ENCODE measurements around the gene TAF7.
A peak's percentile ranks its signal among the peaks of the same experiment; 100 is the strongest.
"Not testable (repeated sequence)": the region's sequence is repeated elsewhere in the genome, so short reads cannot be mapped to it uniquely, and the experiment has no call there.

The TAF7 gene

GRCh38 chr5:141326088-141326854 lies 5.7 kb upstream of the TAF7 start:
- H3K4me1 Mint-ChIP-seq, result peaks cover 8% of the 10 kb centered on the region
- H3K27me3 Mint-ChIP-seq, result peaks cover 36% of the 10 kb centered on the region
- peak overlapping the region; percentile 87 for H3K4me3 Mint-ChIP-seq
- H3K27ac Mint-ChIP-seq (ENCODE audit: low read depth), result peak overlapping the region; percentile 91
- DNase-seq (ENCODE audit: low spot score in 2 of 2), result peak; percentile 28 to 49
- H3K36me3 Mint-ChIP-seq (ENCODE audit: insufficient read depth), result peaks cover 5% of the 10 kb centered on the region
- no peaks in the 10 kb centered on the region for H3K9me3 Mint-ChIP-seq
- peak; percentile 89 for ATAC-seq (replicated peaks; ENCODE audit: extremely low read depth, poor library complexity, severe bottlenecking)

DNA sequence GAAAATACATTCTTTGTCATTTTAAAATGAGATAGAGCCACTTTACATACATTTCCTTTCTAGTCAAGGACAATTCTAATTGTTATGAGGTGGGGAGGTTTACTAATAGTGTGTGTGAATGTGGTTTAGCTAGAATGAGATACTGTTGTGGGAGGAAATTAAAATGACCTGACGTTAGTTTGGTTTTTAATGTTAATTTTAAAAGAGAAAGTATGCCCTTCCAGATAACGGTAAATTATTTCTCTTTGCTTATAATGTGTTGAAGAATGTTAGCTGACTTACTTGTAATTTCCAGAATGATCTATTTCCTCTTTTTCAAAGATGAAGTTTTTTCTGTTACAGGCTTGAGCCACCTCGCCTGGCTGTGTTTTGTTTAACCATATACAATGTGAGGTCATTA lies 1.7 kb upstream of the TAF7 start:
- peaks cover 14% of the 10 kb centered on the region for H3K27me3 Mint-ChIP-seq
- peaks cover 31% of the 10 kb centered on the region for H3K36me3 Mint-ChIP-seq (ENCODE audit: insufficient read depth)
- H3K4me3 Mint-ChIP-seq, result peak overlapping the region; percentile 97
- peaks cover 23% of the 10 kb centered on the region for H3K9me3 Mint-ChIP-seq
- H3K27ac Mint-ChIP-seq (ENCODE audit: low read depth), result no peak overlapping the region
- peaks cover 37% of the 10 kb centered on the region for H3K4me1 Mint-ChIP-seq
- ATAC-seq (replicated peaks; ENCODE audit: extremely low read depth, poor library complexity, severe bottlenecking) (no peak), DNase-seq (ENCODE audit: low spot score in 2 of 2) (no peak)

GRCh38 chr5:141319699-141320098 lies 885 bp downstream of the TAF7 start:
- Mint-ChIP-seq H3K4me1 (peaks cover 34% of the 10 kb centered on the region), H3K4me3 (peak overlapping the region; percentile 97), H3K36me3 (ENCODE audit: insufficient read depth) (peaks cover 33% of the 10 kb centered on the region), H3K9me3 (peaks cover 36% of the 10 kb centered on the region), H3K27me3 (no peaks in the 10 kb centered on the region), H3K27ac (ENCODE audit: low read depth) (peak overlapping the region; percentile 100)
- ATAC-seq (replicated peaks; ENCODE audit: extremely low read depth, poor library complexity, severe bottlenecking) (no peak), DNase-seq (ENCODE audit: low spot score in 2 of 2) (no peak)

GRCh38 chr5:141319202-141319601 lies 1.4 kb downstream of the TAF7 start:
- Mint-ChIP-seq H3K9me3 (peaks cover 41% of the 10 kb centered on the region), H3K36me3 (ENCODE audit: insufficient read depth) (peaks cover 33% of the 10 kb centered on the region), H3K4me1 (peaks cover 34% of the 10 kb centered on the region), H3K27me3 (no peaks in the 10 kb centered on the region), H3K27ac (ENCODE audit: low read depth) (peak overlapping the region; percentile 100), H3K4me3 (peak overlapping the region; percentile 97)
- DNase-seq (ENCODE audit: low spot score in 2 of 2) (no peak), ATAC-seq (replicated peaks; ENCODE audit: extremely low read depth, poor library complexity, severe bottlenecking) (no peak)

- peaks cover 45% of the 10 kb centered on the region for H3K9me3 Mint-ChIP-seq
These were observed 3.6 kb downstream of the TAF7 start for GRCh38 chr5:141316963-141317362.

DNA sequence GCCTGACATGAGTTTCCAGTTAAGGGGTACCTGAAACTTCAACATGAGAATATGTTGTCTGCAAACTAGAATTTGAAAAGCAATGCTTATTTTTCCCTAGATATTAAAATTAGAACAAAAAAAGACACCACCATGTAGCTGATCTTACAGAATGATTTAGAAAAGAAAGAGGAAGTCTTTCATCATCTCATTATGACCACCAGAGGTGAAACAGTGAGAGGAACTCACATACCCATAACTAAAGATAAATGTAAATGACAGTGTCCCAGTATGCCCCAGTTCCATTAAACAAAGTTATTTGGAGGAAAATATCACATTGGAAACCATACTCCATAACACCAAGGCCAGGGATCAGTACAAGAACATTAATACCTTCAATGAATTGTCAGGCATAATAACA lies 6.9 kb downstream of the TAF7 start:
- Mint-ChIP-seq H3K4me3 (no peak overlapping the region), H3K36me3 (ENCODE audit: insufficient read depth) (peaks cover 18% of the 10 kb centered on the region)

More at GRCh38 chr5:141316963-141317362, 3.6 kb downstream of the TAF7 start:
- not testable (repeated sequence) for H3K4me3 Mint-ChIP-seq; H3K27ac Mint-ChIP-seq (ENCODE audit: low read depth); H3K27me3 Mint-ChIP-seq; ATAC-seq (replicated peaks; ENCODE audit: extremely low read depth, poor library complexity, severe bottlenecking); DNase-seq (ENCODE audit: low spot score in 2 of 2)
- Mint-ChIP-seq H3K4me1 (peaks cover 34% of the 10 kb centered on the region), H3K36me3 (ENCODE audit: insufficient read depth) (peaks cover 35% of the 10 kb centered on the region)

GRCh38 chr5:141306630-141307029 lies 14.0 kb downstream of the TAF7 start:
- Mint-ChIP-seq H3K4me3 (no peak overlapping the region), H3K27ac (ENCODE audit: low read depth) (no peak overlapping the region), H3K9me3 (peaks cover 9% of the 10 kb centered on the region), H3K27me3 (no peaks in the 10 kb centered on the region), H3K36me3 (ENCODE audit: insufficient read depth) (peaks cover 3% of the 10 kb centered on the region), H3K4me1 (no peaks in the 10 kb centered on the region)
- ATAC-seq (replicated peaks; ENCODE audit: extremely low read depth, poor library complexity, severe bottlenecking) (no peak), DNase-seq (ENCODE audit: low spot score in 2 of 2) (no peak)

More for the DNA sequence above, 6.9 kb downstream of the TAF7 start:
- DNase-seq (ENCODE audit: low spot score in 2 of 2) (no peak), ATAC-seq (replicated peaks; ENCODE audit: extremely low read depth, poor library complexity, severe bottlenecking) (no peak)
- Mint-ChIP-seq H3K4me1 (peaks cover 11% of the 10 kb centered on the region), H3K27ac (ENCODE audit: low read depth) (no peak overlapping the region), H3K27me3 (no peaks in the 10 kb centered on the region), H3K9me3 (peaks cover 35% of the 10 kb centered on the region)

DNA sequence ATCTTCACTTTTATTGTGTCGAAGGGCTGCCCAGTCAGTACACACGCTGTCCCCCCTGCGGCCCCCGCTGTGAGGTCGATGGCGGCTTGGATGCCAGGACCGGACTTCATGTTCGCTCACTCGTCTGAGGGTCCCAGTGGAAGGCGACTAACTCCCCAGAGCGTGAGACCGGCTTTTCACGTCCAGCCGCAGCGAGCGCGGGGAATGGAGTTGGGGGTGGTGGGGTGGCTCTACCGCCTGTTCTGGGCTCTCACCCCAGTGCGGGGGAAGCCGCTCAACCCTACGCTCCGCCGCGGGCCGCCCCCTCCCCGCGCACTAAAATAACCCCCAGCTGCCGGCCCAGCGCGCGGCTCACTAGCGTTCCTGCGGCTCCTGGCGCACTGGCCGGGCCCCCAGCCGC lies 16.8 kb downstream of the TAF7 start, which contains the start of gene SLC25A2:
Gene SLC25A2, minus strand, starts transcription at position 294 of the 400 bp plus-strand sequence. Its CDS starts 184 bp downstream, at position 110.
- no peak for ATAC-seq (replicated peaks; ENCODE audit: extremely low read depth, poor library complexity, severe bottlenecking)
- Mint-ChIP-seq H3K9me3 (peaks cover 6% of the 10 kb centered on the region), H3K27me3 (no peaks in the 10 kb centered on the region), H3K4me1 (peaks cover 5% of the 10 kb centered on the region), H3K4me3 (no peak within 1 kb of the TSS), H3K36me3 (ENCODE audit: insufficient read depth) (no peaks in the 10 kb centered on the region), H3K27ac (ENCODE audit: low read depth) (no peak within 1 kb of the TSS)
- DNase-seq (ENCODE audit: low spot score in 2 of 2), result no peak

- H3K36me3 Mint-ChIP-seq (ENCODE audit: insufficient read depth), result peaks cover 2% of the 10 kb centered on the region
- H3K9me3 Mint-ChIP-seq, result peaks cover 29% of the 10 kb centered on the region
These were observed 22.2 kb downstream of the TAF7 start for GRCh38 chr5:141298376-141298775.

GRCh38 chr5:141272906-141273305 lies 47.7 kb downstream of the TAF7 start:
- H3K4me3 Mint-ChIP-seq, result no peak overlapping the region
- peaks cover 1% of the 10 kb centered on the region for H3K36me3 Mint-ChIP-seq (ENCODE audit: insufficient read depth)
- no peak for ATAC-seq (replicated peaks; ENCODE audit: extremely low read depth, poor library complexity, severe bottlenecking)

More at GRCh38 chr5:141298376-141298775, 22.2 kb downstream of the TAF7 start:
- Mint-ChIP-seq H3K4me1 (peaks cover 13% of the 10 kb centered on the region), H3K4me3 (no peak overlapping the region), H3K27me3 (no peaks in the 10 kb centered on the region), H3K27ac (ENCODE audit: low read depth) (no peak overlapping the region)
- no peak for ATAC-seq (replicated peaks; ENCODE audit: extremely low read depth, poor library complexity, severe bottlenecking)
- no peak for DNase-seq (ENCODE audit: low spot score in 2 of 2)

GRCh38 chr5:141269195-141269594 lies 51.4 kb downstream of the TAF7 start:
- Mint-ChIP-seq H3K4me1 (no peaks in the 10 kb centered on the region), H3K4me3 (no peak overlapping the region), H3K27me3 (no peaks in the 10 kb centered on the region), H3K27ac (ENCODE audit: low read depth) (no peak overlapping the region), H3K9me3 (peaks cover 44% of the 10 kb centered on the region), H3K36me3 (ENCODE audit: insufficient read depth) (peaks cover 1% of the 10 kb centered on the region)
- ATAC-seq (replicated peaks; ENCODE audit: extremely low read depth, poor library complexity, severe bottlenecking) (no peak), DNase-seq (ENCODE audit: low spot score in 2 of 2) (no peak)

More at GRCh38 chr5:141272906-141273305, 47.7 kb downstream of the TAF7 start:
- Mint-ChIP-seq H3K4me1 (no peaks in the 10 kb centered on the region), H3K9me3 (peaks cover 51% of the 10 kb centered on the region), H3K27ac (ENCODE audit: low read depth) (no peak overlapping the region), H3K27me3 (no peaks in the 10 kb centered on the region)
- DNase-seq (ENCODE audit: low spot score in 2 of 2), result no peak

Measured in central memory CD8-positive, alpha-beta T cell (primary cell).